ENCODE measurements around the gene HIPK4.

The HIPK4 gene

DNA sequence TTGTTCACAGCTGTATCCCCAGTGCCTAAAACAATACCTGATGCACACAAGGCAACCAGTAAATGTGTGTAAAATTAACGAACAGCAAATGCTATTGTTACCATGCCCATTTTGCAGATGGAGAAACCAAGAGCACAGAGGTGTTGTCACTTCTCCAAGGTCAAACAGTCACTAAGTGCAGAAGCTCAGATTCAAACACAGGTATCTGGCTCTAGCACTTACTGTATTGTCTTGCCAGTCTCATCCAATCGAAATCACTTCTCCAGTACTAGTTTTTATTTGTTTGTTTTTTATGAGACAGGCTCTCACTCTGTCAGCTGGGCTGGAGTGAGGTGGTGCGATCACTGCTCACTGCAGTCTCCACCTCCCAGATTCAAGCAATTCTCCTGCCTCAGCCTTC is 27.8 kb downstream of the HIPK4 start:
- H3K4me3 ChIP-seq (replicated peaks; ENCODE audit: low read depth, low read length) = no peak overlapping the region
- TF ChIP-seq, protein P1, sequence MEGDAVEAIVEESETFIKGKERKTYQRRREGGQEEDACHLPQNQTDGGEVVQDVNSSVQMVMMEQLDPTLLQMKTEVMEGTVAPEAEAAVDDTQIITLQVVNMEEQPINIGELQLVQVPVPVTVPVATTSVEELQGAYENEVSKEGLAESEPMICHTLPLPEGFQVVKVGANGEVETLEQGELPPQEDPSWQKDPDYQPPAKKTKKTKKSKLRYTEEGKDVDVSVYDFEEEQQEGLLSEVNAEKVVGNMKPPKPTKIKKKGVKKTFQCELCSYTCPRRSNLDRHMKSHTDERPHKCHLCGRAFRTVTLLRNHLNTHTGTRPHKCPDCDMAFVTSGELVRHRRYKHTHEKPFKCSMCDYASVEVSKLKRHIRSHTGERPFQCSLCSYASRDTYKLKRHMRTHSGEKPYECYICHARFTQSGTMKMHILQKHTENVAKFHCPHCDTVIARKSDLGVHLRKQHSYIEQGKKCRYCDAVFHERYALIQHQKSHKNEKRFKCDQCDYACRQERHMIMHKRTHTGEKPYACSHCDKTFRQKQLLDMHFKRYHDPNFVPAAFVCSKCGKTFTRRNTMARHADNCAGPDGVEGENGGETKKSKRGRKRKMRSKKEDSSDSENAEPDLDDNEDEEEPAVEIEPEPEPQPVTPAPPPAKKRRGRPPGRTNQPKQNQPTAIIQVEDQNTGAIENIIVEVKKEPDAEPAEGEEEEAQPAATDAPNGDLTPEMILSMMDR (IDR thresholded peaks at IDR 0.05; ENCODE audit: low read length, missing control alignments) = no peak
- no peak for DNase-seq (ENCODE audit: low read depth)

DNA sequence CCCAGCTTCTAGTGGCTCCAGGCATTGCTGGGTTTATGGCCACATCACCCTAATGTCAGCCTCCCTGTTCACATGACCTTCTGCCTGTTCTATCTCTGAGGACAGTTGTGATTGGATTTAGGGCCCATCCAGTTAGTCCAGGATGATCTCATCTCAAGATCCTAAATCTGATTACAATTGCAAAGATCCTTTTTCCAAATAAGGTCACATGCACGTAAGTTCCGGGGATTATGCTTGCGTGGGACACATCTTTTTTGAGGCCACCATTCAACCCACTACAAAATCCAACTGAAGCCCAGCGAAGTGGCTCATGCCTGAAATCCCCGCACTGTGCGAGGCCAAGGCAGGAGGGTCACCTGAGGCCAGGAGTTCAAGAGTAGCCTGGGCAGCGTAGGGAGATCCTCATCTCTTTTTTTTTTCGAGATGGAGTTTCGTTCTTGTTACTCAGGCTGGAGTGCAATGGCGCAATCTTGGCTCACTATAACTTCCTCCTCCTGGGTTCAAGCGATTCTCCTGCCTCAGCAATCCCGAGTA is 29.2 kb downstream of the HIPK4 start:
- no peak overlapping the region for H3K4me3 ChIP-seq (replicated peaks; ENCODE audit: low read depth, low read length)
- TF ChIP-seq, protein P1 (IDR thresholded peaks at IDR 0.05; ENCODE audit: low read length, missing control alignments) = no peak
- no peak for DNase-seq (ENCODE audit: low read depth)

DNA sequence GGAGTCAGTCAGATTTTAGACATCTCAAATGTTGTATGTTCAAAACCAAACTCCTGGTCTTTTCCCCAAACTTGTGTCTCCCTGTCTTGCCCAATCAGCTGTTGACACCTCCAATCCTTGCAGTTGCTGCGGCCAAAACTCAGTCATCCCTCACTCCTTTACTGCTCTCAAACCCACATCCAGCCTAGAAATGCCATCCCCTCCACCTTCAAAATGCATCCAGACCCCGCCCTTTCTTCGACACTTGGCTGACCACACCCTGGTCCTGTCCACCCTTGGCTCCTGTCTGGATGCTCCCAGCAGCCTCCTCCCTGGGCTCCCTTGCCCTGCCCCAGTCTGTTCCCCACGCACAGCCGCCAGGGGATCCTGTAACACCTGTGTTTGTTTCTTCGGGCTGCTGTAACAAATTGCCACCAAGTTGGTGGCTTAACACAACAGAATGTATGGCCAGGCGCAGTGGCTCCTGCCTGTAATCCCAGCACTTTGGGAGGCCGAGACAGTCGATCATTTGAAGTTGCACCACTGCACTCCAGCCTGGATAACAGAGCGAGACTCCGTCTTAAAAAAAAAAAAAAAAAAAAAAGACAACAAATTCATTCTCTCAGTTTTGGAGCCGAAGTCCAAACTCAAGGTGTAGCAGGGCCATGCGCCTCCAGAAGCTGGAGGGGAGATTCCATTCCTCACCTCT is 29.8 kb downstream of the HIPK4 start:
- DNase-seq (ENCODE audit: low read depth) = no peak
- TF ChIP-seq, protein P1 (IDR thresholded peaks at IDR 0.05; ENCODE audit: low read length, missing control alignments) = no peak
- H3K4me3 ChIP-seq (replicated peaks; ENCODE audit: low read depth, low read length) = no peak overlapping the region

DNA sequence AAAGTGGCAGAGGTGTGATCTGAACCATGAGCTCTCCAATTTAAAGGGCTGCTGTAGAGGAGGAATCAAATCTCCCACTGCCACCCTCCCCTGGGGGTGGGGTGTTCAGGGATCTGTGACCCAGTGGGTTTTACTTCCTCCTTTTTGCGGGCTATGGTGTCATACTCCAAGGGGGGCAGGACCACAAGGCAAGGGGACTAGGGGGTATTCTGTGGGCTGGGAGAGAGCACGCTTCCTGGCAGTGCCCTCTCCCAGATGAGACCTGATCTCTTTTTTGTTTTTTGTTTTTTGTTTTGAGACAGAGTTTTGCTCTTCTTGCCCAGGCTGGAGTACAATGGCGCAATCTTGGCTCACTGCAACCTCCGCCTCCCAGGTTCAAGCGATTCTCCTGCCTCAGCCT is 31.2 kb downstream of the HIPK4 start:
- DNase-seq (ENCODE audit: low read depth) = no peak
- no peak overlapping the region for H3K4me3 ChIP-seq (replicated peaks; ENCODE audit: low read depth, low read length)
- TF ChIP-seq, protein P1 (IDR thresholded peaks at IDR 0.05; ENCODE audit: low read length, missing control alignments) = no peak

DNA sequence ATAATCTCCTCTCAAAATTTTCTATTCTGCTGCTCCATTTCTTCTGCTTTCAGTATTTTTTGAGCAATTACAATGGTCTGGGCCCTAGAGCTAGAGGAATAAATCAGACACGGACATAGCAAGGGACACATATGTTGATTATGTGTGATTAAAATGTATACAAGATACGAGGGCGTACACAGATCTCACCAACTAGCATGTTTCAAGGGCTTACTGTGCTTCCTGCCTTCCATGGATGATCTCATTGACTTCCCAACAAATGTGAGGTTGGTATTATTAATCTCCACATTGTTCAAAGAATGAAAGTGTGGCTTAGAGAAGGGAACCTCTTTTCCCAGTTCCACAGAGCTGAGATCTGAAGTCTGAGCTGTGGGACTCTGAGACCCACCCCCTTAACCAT is 32.3 kb downstream of the HIPK4 start:
- TF ChIP-seq, protein P1 (IDR thresholded peaks at IDR 0.05; ENCODE audit: low read length, missing control alignments) = no peak
- no peak overlapping the region for H3K4me3 ChIP-seq (replicated peaks; ENCODE audit: low read depth, low read length)
- no peak for DNase-seq (ENCODE audit: low read depth)

DNA sequence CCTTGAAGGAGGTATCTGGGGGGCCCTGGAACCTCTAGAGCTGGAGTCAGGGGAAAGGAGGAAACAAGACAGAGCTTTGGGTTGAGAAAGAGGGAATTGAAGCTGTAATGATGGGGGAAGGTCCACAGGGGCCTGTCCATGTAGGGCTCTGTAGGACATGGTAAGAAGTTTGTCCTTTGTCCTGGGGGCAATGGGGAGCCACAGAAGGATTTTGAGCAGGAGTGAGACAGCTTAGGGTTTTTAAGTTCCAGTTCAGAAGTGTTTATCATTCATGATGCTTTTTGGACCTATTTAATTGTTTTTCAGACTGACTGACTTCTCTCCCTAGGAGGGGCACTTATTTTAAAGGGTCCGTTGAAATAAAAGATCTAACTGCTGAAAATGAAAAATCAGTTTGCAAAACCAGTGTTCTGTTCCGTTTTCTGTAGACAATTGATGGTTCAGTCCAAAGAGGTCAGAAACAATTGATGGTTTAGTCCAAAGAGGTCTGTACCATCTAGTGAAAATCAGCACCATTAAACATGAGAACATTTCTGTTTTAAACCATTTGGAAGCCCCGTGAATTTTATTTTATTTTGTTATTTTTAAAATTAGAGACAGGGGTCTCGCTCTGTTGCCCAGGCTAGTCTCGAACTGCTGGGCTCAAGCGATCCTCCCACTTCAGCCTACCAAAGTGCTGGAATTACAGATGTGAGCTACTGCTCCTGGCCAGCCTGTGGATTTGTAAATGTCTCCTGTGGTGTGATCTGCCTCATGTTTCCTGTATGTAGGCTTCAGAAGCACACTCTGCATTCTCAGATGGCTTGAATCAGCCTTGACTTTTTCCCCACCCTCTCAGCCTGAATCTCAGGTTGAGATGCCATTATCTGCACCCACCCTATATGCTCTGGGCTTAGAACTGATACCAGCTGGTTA is 33.0 kb downstream of the HIPK4 start:
- H3K4me3 ChIP-seq (replicated peaks; ENCODE audit: low read depth, low read length) = no peak overlapping the region
- no peak for DNase-seq (ENCODE audit: low read depth)
- TF ChIP-seq, protein P1 (IDR thresholded peaks at IDR 0.05; ENCODE audit: low read length, missing control alignments) = no peak

Measured in fibroblast of pulmonary artery (primary cell).